Stimulated activated CD8-positive, alpha-beta memory T cell treated with anti-CD3 and anti-CD28 coated beads, Interleukin-4, amount 100 ng/mL, for 1 hour (primary cell): ENCODE data around the gene FBXO42.
"Not testable (repeated sequence)": the region's sequence is repeated elsewhere in the genome, so short reads cannot be mapped to it uniquely, and the experiment has no call there.

Source experiments
- DNase-seq, 2 donors: peaks; one replicate each; pipeline ENCODE4 v3.0.0-alpha.2; 2020; ENCODE audit warnings: low read depth in 2 of 2, low spot score in 1 of 2

FBXO42 gene

GRCh38 chr1:16266411-16267118 is 85.7 kb downstream of the FBXO42 start:
- no peak for DNase-seq

DNA sequence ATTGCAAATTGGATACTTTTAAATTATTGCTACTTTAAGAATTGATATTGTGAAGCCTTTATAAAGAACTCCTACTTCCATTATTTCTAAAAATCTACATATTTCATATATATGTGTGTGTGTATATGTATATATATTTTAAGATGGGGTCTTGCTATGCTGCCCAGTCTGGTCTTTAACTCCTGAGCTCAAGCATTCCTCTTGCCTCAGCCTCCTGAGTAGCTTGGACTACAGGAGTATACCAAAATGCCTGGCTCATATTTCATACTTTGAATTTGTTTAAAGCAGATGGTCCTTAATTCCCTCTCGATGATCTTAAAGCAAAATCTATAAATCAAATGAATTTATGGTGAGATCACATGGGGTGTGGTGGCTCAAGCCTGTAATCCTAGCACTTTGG is 90.2 kb downstream of the FBXO42 start:
- DNase-seq, result no peak

- DNase-seq, result no peak
These were observed 91.5 kb downstream of the FBXO42 start for GRCh38 chr1:16260814-16261213.

DNA sequence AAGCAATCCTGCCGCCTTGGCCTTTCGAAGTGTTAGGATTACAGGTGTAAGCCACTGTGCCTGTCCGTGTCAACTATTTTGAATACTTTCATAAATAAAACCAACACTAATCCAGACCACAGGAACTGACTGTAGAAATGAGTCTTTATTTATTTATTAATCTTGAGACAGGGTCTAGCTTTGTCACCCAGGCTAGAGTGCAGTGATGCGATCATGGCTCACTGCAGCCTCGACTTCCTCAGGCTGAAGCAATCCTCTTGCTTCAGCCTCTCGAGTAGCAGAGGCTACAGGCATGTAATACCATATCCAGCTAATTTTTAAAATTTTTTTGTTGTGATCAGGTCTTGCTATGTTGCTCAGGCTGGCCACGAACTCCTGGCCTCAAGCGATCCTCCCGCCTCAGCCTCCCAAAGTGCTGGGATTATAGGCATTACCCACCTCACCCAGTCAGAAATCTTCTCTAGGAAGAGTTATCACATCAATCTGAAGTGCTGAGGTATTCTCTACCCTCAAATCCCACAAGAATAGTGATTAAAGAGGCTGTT is 93.6 kb downstream of the FBXO42 start:
- DNase-seq, result no peak

GRCh38 chr1:16257968-16258367 is 94.3 kb downstream of the FBXO42 start:
- DNase-seq, result no peak

- not testable (repeated sequence) for DNase-seq
These were observed 94.7 kb downstream of the FBXO42 start for GRCh38 chr1:16257556-16257955.

- DNase-seq, result no peak
These were observed 95.8 kb downstream of the FBXO42 start for GRCh38 chr1:16256478-16256877.

GRCh38 chr1:16254263-16254928 is 97.9 kb downstream of the FBXO42 start:
- no peak for DNase-seq

DNA sequence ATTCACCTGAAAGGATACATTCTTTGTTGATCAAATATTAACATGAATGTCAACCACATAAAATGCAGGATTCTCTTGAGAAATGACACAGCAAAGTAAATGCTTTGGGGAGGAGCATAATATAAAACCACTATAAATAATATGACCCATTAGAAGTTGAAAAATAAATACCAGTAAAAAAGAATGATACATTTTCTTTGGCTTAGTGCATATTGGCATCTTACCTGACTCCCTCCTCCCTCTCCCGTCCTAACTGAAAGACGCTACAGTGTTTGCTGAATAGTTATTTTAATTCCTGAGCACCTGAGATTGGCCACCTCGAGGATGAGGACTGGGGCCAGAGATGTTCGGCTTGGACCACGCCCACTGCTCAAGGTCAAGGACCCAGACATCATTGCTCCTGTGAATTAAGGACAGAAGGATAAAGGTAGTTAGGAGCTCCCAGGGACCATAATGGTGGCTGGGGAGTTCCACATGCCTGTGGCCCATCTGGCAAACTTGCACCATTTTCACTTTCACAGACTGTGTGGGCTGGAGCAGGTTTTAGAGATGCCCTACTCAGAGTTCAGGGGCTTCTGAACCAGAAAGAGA is 98.9 kb downstream of the FBXO42 start:
- no peak for DNase-seq

- no peak for DNase-seq
These were observed 99.4 kb downstream of the FBXO42 start for GRCh38 chr1:16252912-16253311.

- DNase-seq, result no peak
These were observed 100.9 kb downstream of the FBXO42 start for GRCh38 chr1:16251381-16251780.

DNA sequence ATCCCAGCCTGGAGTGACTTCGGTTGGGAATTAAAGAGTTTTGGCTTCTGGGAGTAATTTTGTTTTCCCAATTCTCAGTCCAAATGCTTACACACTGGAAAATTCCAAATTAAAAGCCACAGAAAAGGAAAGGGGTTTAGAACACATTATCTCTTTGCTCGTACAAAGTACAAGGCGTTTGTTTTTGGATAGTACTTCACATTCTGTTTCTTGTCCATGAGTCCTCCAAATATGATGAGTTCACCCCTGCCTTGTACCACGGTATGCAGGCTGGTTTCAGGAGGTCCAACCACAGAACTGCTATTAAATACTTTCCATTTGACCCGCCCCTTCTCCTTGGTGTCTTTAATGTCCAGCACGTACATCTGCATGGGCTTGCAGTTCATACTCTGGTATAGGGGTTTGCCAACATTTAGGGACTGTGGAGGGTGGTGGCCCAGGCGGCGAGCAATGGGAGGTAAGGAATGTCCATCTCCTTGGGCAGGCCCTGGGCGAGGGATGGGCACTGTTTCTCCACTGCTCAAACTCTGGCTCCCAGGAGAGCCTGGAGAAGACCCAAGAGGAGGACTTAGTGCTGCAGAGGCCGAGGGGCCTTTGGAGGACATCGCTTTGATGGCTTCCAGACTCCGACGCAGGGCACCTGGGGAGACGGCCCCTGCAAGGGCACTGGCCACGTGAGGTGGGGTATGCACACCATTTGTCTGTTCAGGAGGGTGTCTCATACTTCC is 101.6 kb downstream of the FBXO42 start:
- no peak for DNase-seq

DNA sequence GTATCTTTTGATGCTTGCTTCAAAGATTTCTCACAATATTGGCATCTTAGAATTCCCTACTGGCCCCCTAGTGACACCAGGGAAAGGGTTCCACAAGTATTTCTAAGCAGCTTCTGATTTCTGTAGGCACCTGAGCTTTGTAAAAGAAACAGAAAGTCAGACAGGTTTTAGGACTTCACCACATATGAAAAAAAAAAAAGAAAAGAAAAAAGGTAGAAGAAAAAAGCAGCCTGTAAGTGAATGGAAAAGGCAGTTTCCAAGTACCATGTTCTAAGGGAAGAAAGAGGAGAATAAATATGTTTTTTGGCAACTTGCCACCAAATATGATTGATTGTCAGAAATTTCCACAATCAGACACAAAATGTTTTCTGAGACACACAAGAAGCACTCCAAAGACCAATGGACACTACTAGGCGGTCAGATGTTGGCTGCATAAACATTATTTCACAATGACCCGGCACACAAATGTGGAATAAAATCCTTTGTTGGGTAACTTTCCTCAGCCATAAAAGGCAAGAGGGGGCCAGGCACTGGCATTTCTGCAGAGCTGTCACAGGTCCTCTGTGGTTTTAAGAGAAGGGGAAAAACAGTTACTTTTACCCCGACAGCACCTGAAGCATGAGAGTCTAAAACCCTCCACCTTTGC is 102.6 kb downstream of the FBXO42 start:
- no peak for DNase-seq

- DNase-seq, result no peak
These were observed 103.4 kb downstream of the FBXO42 start for GRCh38 chr1:16248603-16249516.

- DNase-seq, result no peak
These were observed 104.3 kb downstream of the FBXO42 start for GRCh38 chr1:16248007-16248436.

- DNase-seq, result no peak
These were observed 104.8 kb downstream of the FBXO42 start for GRCh38 chr1:16247441-16247840.

GRCh38 chr1:16246961-16247360 is 105.3 kb downstream of the FBXO42 start:
- no peak for DNase-seq

GRCh38 chr1:16246239-16246638 is 106.0 kb downstream of the FBXO42 start:
- DNase-seq, result not testable (repeated sequence)

DNA sequence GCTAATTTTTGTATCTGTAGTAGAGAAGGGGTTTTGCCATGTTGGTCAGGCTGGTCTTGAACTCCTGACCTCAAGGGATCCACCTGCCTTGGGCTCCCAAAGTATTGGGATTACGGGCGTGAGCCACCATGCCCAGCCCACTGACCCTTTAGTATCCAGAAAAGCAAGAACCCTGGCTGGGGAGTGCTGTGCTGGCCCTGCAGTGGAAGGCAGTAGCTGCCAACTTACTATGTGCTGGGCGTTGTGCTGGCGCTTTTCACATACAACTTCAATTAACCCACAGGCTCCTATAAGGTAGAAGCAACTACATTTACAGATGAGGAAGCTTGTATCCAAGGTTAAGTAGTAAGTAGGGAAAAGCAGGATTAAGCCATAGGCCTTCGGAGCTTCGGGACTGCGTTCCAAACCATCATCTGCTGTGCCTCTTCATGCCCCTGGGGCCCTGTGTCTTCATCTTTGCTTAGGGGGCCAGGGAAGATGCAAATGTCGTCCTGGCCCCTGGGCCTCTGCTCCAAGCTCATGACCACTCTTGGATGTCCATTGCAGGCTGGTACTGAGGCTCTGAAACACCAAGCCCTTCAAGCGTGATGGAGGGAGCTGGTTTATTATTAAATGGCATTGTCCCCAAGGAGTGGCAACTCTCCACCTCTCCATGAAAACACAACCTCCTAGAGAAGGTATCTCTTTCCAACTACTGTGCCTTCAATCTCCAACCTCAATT is 106.6 kb downstream of the FBXO42 start:
- no peak for DNase-seq
